Lower leg skin (tissue), 3 donors: ENCODE measurements around the gene NDRG2.

Experiments used
- POLR2A ChIP-seq, 2 donors: fragments of 450-650 bp; IDR thresholded peaks; one replicate each; pipeline ENCODE4 v1.6.1; 2016 to 2017; ENCODE audit warnings: antibody characterized with exemption in 2 of 2, mild to moderate bottlenecking in 1 of 2, moderate library complexity in 1 of 2
- TF ChIP-seq, protein P1 (sequence below), 3 donors: fragments of 450-650 bp; IDR thresholded peaks; one replicate each; pipeline ENCODE4 v1.5.1; 2016; ENCODE audit warnings: antibody characterized with exemption in 3 of 3, mild to moderate bottlenecking in 3 of 3, moderate library complexity in 2 of 3

DNA sequence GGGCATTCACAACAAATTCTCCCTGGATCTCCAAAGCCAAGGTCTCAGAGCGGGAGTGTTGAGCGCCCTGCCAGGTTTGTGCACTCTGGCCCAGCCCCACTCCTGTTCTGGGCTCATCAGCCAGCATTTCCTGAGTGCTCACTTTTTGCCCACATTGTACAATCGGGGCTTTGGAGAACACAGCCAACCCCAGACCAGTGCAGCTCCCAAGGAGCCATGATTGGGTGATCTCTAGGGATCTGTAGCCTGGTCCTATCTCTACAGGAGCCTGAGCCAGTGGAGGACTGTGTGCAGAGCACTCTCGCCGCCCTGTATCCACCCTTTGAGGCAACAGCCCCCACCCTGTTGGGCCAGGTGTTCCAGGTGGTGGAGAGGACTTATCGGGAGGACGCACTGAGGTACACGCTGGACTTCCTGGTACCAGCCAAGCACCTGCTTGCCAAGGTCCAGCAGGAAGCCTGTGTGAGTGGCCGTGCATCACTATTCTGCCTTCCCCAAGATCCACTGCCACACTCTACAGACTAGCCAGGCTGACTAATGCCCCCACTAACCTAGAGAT is 48.0 kb upstream of the NDRG2 start:
- TF ChIP-seq, protein P1, sequence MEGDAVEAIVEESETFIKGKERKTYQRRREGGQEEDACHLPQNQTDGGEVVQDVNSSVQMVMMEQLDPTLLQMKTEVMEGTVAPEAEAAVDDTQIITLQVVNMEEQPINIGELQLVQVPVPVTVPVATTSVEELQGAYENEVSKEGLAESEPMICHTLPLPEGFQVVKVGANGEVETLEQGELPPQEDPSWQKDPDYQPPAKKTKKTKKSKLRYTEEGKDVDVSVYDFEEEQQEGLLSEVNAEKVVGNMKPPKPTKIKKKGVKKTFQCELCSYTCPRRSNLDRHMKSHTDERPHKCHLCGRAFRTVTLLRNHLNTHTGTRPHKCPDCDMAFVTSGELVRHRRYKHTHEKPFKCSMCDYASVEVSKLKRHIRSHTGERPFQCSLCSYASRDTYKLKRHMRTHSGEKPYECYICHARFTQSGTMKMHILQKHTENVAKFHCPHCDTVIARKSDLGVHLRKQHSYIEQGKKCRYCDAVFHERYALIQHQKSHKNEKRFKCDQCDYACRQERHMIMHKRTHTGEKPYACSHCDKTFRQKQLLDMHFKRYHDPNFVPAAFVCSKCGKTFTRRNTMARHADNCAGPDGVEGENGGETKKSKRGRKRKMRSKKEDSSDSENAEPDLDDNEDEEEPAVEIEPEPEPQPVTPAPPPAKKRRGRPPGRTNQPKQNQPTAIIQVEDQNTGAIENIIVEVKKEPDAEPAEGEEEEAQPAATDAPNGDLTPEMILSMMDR (IDR thresholded peaks at IDR 0.05): no peak
- no peak for TF ChIP-seq POLR2A (IDR thresholded peaks at IDR 0.05)
